ENCODE data around the gene IGF2.

IGF2 gene

GRCh38 chr11:2101171-2101675 is 38.0 kb downstream of the IGF2 start:
- DNase-seq, result no peak
- peaks cover 10% of the 10 kb centered on the region for H3K27me3 Mint-ChIP-seq (ENCODE audit: low read depth, poor library complexity)
- H3K9me3 Mint-ChIP-seq, result no peaks in the 10 kb centered on the region
- no peak overlapping the region for H3K4me3 Mint-ChIP-seq
- peaks cover 38% of the 10 kb centered on the region for H3K4me1 Mint-ChIP-seq
- no peak overlapping the region for H3K27ac Mint-ChIP-seq
- no peak for TF ChIP-seq CTCF (IDR thresholded peaks at IDR 0.05)
- no peaks in the 10 kb centered on the region for H3K36me3 Mint-ChIP-seq (ENCODE audit: low read depth)

DNA sequence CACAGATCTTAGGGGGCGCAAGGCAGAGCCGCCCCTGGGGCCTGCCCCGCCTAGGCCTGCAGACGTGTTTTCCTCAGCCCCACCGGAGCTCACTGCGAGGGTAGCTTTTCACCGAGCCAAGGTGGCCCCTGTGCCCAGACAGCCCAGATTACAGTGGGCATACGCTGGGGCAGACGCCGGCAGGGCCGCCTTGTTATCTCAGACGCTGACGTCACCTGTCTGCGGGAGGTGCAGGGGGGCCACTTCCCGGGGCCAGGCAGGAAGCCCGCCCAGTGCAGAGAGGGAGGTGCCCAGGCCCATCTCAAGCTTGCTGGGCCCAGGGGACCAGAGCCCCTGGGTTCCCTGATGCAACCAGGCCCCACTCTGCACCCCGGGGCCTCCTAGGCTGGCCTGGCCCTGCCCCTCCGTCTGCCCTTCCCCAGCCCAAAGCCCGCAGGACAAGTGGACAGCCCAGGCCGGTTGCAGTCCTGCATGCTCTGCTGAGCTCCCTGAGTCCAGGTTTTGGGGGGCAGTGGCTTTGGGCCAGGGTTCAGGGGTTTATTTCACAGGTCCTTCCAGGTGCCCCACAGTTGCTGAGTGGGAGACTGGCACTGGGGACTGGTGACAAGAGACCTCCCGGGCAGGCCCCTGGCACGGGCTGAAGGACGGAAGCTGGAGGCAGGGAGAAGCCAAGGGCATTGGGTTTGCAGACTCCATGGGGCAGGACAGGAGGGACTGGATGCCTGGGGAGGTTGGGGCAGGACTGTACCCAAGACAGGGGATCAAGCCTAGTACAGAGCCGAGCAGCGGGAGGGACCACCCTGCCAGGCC is 38.6 kb downstream of the IGF2 start:
- Mint-ChIP-seq H3K27me3 (ENCODE audit: low read depth, poor library complexity) (peaks cover 15% of the 10 kb centered on the region), H3K27ac (no peak overlapping the region), H3K4me1 (peaks cover 38% of the 10 kb centered on the region), H3K4me3 (no peak overlapping the region), H3K9me3 (no peaks in the 10 kb centered on the region), H3K36me3 (ENCODE audit: low read depth) (no peaks in the 10 kb centered on the region)
- DNase-seq, result no peak
- no peak for TF ChIP-seq CTCF (IDR thresholded peaks at IDR 0.05)

GRCh38 chr11:2099516-2100349 is 39.5 kb downstream of the IGF2 start:
- H3K27me3 Mint-ChIP-seq (ENCODE audit: low read depth, poor library complexity), result peaks cover 18% of the 10 kb centered on the region
- H3K27ac Mint-ChIP-seq, result no peak overlapping the region
- peaks cover 37% of the 10 kb centered on the region for H3K4me1 Mint-ChIP-seq
- H3K4me3 Mint-ChIP-seq, result no peak overlapping the region
- H3K36me3 Mint-ChIP-seq (ENCODE audit: low read depth), result no peaks in the 10 kb centered on the region
- no peak for DNase-seq
- TF ChIP-seq CTCF (IDR thresholded peaks at IDR 0.05), result no peak
- no peaks in the 10 kb centered on the region for H3K9me3 Mint-ChIP-seq

- H3K27ac Mint-ChIP-seq, result no peak overlapping the region
- peaks cover 13% of the 10 kb centered on the region for H3K27me3 Mint-ChIP-seq (ENCODE audit: low read depth, poor library complexity)
- H3K4me1 Mint-ChIP-seq, result peaks cover 30% of the 10 kb centered on the region
- no peaks in the 10 kb centered on the region for H3K9me3 Mint-ChIP-seq
- H3K4me3 Mint-ChIP-seq, result no peak overlapping the region
- TF ChIP-seq CTCF (IDR thresholded peaks at IDR 0.05), result no peak
- H3K36me3 Mint-ChIP-seq (ENCODE audit: low read depth), result no peaks in the 10 kb centered on the region
- DNase-seq, result no peak
These were observed 40.3 kb downstream of the IGF2 start for GRCh38 chr11:2098691-2099515.

DNA sequence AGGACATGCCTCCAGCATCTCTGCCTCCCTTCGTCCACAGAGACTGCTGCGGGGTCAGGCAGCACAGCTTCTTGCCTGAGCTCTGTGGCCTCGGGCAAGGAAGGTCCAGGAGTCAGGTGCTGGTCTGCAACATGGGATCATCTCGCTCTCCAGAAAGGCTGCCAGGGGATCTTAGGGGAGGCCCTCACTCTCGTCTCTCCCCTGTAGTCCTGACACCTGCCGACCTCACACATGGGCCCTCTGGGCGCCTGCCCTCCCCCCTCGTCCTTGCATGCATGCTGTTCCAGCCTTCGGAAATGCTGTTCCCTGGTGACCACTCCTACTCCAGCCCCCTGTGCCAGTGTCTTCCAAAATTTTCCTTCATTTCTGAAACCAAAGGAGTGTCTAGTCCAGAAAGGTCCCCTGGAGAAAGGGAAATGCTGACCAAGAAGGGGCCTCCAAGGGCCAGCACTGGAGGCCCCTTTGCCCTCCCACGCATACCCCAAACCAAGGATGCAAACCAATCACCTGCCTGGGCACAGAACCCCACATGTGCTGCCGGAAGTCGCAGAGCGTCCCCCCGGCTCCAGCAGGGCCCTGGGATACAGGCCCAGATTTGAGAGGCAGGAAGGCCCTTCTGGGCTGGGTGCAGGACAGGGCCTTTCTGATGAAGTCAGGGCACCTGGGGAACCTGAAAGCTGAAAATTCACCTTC is 41.0 kb downstream of the IGF2 start:
- Mint-ChIP-seq H3K27me3 (ENCODE audit: low read depth, poor library complexity) (peaks cover 13% of the 10 kb centered on the region), H3K4me1 (peaks cover 30% of the 10 kb centered on the region), H3K9me3 (peaks cover 4% of the 10 kb centered on the region), H3K36me3 (ENCODE audit: low read depth) (no peaks in the 10 kb centered on the region), H3K4me3 (no peak overlapping the region), H3K27ac (no peak overlapping the region)
- no peak for DNase-seq
- no peak for TF ChIP-seq CTCF (IDR thresholded peaks at IDR 0.05)
